GM18909 (cell line): ENCODE measurements around the gene CTBP2.

Source experiments
- ATAC-seq: cut with Tn5 transposase; IDR thresholded peaks from one replicate; pipeline ENCODE4 v1.9.1; 2021; ENCODE audit warnings: mild to moderate bottlenecking; ENCODE audit not compliant: unreplicated experiment, poor library complexity

Gene CTBP2

GRCh38 chr10:125032474-125033020 lies 127.8 kb downstream of the CTBP2 start:
- no peak for ATAC-seq

GRCh38 chr10:125030567-125031197 lies 129.7 kb downstream of the CTBP2 start:
- ATAC-seq, result no peak

- ATAC-seq, result no peak
Observed at GRCh38 chr10:125029584-125030242, 130.7 kb downstream of the CTBP2 start.

GRCh38 chr10:125027871-125028869 lies 132.2 kb downstream of the CTBP2 start:
- ATAC-seq, result no peak

GRCh38 chr10:125026974-125027735 lies 133.2 kb downstream of the CTBP2 start:
- no peak for ATAC-seq

- ATAC-seq, result no peak
Observed at GRCh38 chr10:125026036-125026931, 134.1 kb downstream of the CTBP2 start.

- no peak for ATAC-seq
Observed at GRCh38 chr10:125025341-125025740, 135.0 kb downstream of the CTBP2 start.

- no peak for ATAC-seq
Observed at GRCh38 chr10:125024497-125025234, 135.7 kb downstream of the CTBP2 start.

GRCh38 chr10:125023862-125024496 lies 136.4 kb downstream of the CTBP2 start:
- ATAC-seq, result no peak

GRCh38 chr10:125023255-125023654 lies 137.1 kb downstream of the CTBP2 start:
- ATAC-seq, result no peak

- ATAC-seq, result no peak
Observed at GRCh38 chr10:125022671-125023070, 137.7 kb downstream of the CTBP2 start.

- ATAC-seq, result no peak
Observed at GRCh38 chr10:125021686-125022344, 138.5 kb downstream of the CTBP2 start.

- no peak for ATAC-seq
Observed at GRCh38 chr10:125020871-125021270, 139.5 kb downstream of the CTBP2 start.

- no peak for ATAC-seq
Observed at GRCh38 chr10:125020386-125020785, 140.0 kb downstream of the CTBP2 start.

- no peak for ATAC-seq
Observed at GRCh38 chr10:125018576-125019143, 141.7 kb downstream of the CTBP2 start.

- no peak for ATAC-seq
Observed at GRCh38 chr10:125017547-125018298, 142.6 kb downstream of the CTBP2 start.
